Esophagus muscularis mucosa (tissue), 4 donors: ENCODE measurements around the gene GRP. TPM values are rescaled to one million over a fixed set of nuclear protein-coding genes. Genes with fewer than 3 reads are reported as not detected.

Source experiments
- DNase-seq: peaks from one replicate; pipeline ENCODE4 v3.0.0-alpha.2; 2017; ENCODE audit errors: extremely low spot score
- H3K27ac ChIP-seq, 4 donors: fragments of 200-600 bp; sonication (generic); replicated peaks in 1 of 4; 1 replicate in 3 of 4; 2 replicates in 1 of 4; pipeline ENCODE4 v1.5.1; 2016 to 2019; ENCODE audit warnings: mild to moderate bottlenecking in 1 of 4
- H3K27me3 ChIP-seq, 4 donors: fragments of 200-600 bp; sonication (generic); one replicate each; pipeline versions ENCODE4 v1.5.1 to v1.6.0; 2016 to 2019
- H3K36me3 ChIP-seq, 4 donors: fragments of 200-600 bp; sonication (generic); one replicate each; pipeline ENCODE4 v1.5.1; 2016 to 2019
- H3K4me1 ChIP-seq, 4 donors: fragments of 200-600 bp; sonication (generic); one replicate each; pipeline ENCODE4 v1.5.1; 2016 to 2019
- H3K4me3 ChIP-seq, 4 donors: fragments of 200-600 bp; sonication (generic); 1 replicate in 2 of 4; 2 replicates in 2 of 4; pipeline ENCODE4 v1.5.1; 2016 to 2019; ENCODE audit warnings: mild to moderate bottlenecking in 4 of 4, moderate library complexity in 1 of 4
- H3K9me3 ChIP-seq, 4 donors: fragments of 200-600 bp; sonication (generic); 1 replicate in 3 of 4; 2 replicates in 1 of 4; pipeline ENCODE4 v1.5.1; 2016 to 2019
- EP300 ChIP-seq: sonication (generic); formaldehyde crosslinking; IDR thresholded peaks from one replicate; pipeline ENCODE4 v1.6.1; 2017; ENCODE audit warnings: antibody characterized with exemption
- POLR2A ChIP-seq: fragments of 450-650 bp; IDR thresholded peaks from one replicate; pipeline ENCODE4 v1.6.1; 2017; ENCODE audit warnings: antibody characterized with exemption, moderate library complexity, mild to moderate bottlenecking, low read depth
- POLR2AphosphoS5 ChIP-seq, 2 donors: sonication (generic); formaldehyde crosslinking; IDR thresholded peaks; one replicate each; pipeline ENCODE4 v1.6.1; 2017; ENCODE audit warnings: antibody characterized with exemption in 2 of 2
- WGBS: methylation state at CpG from one replicate; pipeline ENCODE4 v1.1.5; 2018; 5-methylcytosine and 5-hydroxymethylcytosine counted together
- intact Hi-C: fragments of 100-400 bp; cut with DNase I; formaldehyde crosslinking; loops from one replicate; pipeline ENCODE4 v1.15.1; 2023
- total RNA-seq, 4 donors: library from RNA; depleted of rRNA; stranded (reverse); fragments of >200 nt; gene quantifications; one replicate each; pipeline versions ENCODE4 v1.1.0 to v1.2.1, GENCODE V29; 2016
- TF ChIP-seq, protein P1 (sequence below), 3 experiments: fragments of 200-600 bp in 2 of 3; fragments of 450-650 bp in 1 of 3; sonication (generic) in 2 of 3; IDR thresholded peaks; one replicate each; pipeline ENCODE4 v1.5.1; 2017 to 2019; ENCODE audit warnings: antibody characterized with exemption in 3 of 3, mild to moderate bottlenecking in 2 of 3, moderate library complexity in 1 of 3

Gene GRP
- total RNA-seq, 4 donors from 2014 or later: 0.98 to 7.9 (median 2.5) TPM

DNA sequence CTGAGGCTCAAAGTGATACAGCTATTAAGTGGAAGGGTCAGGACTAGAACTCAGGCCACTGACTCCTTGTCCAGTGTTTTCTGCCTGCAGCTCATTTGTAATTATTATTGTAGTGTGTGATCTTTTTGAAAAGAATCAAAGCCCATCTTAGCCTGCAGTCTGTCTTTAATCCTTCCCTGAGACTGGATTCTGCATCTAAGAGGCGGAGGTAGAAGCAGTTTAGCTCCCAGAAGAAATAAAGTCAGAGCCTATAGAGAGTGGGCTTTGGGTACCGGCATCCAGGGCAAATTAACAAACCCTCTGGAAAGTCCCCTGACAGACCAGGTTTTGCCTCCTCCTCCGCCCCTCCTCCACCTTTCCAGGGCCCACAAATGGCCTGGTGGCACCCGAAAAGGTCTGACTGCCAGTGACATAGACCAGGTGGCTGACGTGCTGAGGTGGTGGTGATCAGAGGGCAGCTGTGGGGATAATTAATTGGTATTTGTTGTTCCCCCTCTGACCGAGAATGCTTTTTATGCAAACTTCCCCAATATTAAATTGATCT lies 55.5 kb downstream of the GRP start:
- Histone ChIP-seq H3K36me3 (no peaks in the 10 kb centered on the region), H3K9me3 (no peaks in the 10 kb centered on the region), H3K27ac (no peak overlapping the region), H3K4me3 (no peak overlapping the region), H3K27me3 (peaks cover 3 to 95% (median 45%) of the 10 kb centered on the region in 4 donors), H3K4me1 (peaks cover 13 to 29% (median 26%) of the 10 kb centered on the region in 4 donors)
- WGBS: 23% methylated on average over 6 of the region's 6 CpGs
- TF ChIP-seq POLR2A (no peak), POLR2AphosphoS5 (IDR thresholded peaks at IDR 0.05) (no peak), EP300 (no peak)
- TF ChIP-seq, protein P1, sequence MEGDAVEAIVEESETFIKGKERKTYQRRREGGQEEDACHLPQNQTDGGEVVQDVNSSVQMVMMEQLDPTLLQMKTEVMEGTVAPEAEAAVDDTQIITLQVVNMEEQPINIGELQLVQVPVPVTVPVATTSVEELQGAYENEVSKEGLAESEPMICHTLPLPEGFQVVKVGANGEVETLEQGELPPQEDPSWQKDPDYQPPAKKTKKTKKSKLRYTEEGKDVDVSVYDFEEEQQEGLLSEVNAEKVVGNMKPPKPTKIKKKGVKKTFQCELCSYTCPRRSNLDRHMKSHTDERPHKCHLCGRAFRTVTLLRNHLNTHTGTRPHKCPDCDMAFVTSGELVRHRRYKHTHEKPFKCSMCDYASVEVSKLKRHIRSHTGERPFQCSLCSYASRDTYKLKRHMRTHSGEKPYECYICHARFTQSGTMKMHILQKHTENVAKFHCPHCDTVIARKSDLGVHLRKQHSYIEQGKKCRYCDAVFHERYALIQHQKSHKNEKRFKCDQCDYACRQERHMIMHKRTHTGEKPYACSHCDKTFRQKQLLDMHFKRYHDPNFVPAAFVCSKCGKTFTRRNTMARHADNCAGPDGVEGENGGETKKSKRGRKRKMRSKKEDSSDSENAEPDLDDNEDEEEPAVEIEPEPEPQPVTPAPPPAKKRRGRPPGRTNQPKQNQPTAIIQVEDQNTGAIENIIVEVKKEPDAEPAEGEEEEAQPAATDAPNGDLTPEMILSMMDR (IDR thresholded peaks at IDR 0.05): no peak
- DNase-seq: peak; percentile 79
- intact Hi-C loops: no loop called here

DNA sequence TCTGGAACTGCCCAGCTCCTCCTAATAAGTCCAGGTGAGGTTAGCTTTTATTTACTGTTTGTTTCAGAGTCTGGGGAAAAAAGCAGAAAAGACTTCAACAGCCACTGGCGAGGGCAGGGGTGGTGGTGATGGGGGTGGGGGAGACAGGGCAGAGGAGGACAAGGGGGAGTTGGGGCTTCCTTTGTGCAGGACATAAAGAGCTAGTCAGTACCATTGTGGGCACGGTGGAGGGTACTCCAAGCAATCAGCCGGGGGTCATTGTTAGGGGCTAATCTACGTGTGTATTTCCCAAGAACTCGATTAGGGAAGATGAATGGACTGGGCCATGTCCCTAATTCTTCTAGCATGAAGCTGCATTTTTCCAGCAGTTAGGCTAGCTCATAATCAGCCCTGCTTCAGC lies 56.1 kb downstream of the GRP start:
- TF ChIP-seq, protein P1 (IDR thresholded peaks at IDR 0.05): no peak
- TF ChIP-seq POLR2AphosphoS5 (IDR thresholded peaks at IDR 0.05): no peak
- TF ChIP-seq POLR2A: no peak
- no peak for TF ChIP-seq EP300
- no peaks in the 10 kb centered on the region for H3K36me3 ChIP-seq
- no peak overlapping the region for H3K27ac ChIP-seq
- WGBS: 20% methylated on average over 5 of the region's 5 CpGs
- peaks cover 3 to 95% (median 39%) of the 10 kb centered on the region in 4 donors for H3K27me3 ChIP-seq
- H3K9me3 ChIP-seq: no peaks in the 10 kb centered on the region
- intact Hi-C loops: no loop called here
- peak; percentile 55 for DNase-seq
- H3K4me3 ChIP-seq: no peak overlapping the region
- H3K4me1 ChIP-seq: peaks cover 13 to 29% (median 26%) of the 10 kb centered on the region in 4 donors

GRCh38 chr18:59278793-59279192 lies 58.8 kb downstream of the GRP start:
- H3K27me3 ChIP-seq: peaks cover 0 to 92% (median 15%) of the 10 kb centered on the region in 4 donors
- H3K36me3 ChIP-seq: no peaks in the 10 kb centered on the region
- no peak overlapping the region for H3K4me3 ChIP-seq
- H3K27ac ChIP-seq: no peak overlapping the region
- H3K9me3 ChIP-seq: no peaks in the 10 kb centered on the region
- TF ChIP-seq POLR2AphosphoS5 (IDR thresholded peaks at IDR 0.05) (no peak), POLR2A (no peak)
- TF ChIP-seq, protein P1 (IDR thresholded peaks at IDR 0.05): no peak
- peak; percentile 53 for DNase-seq
- intact Hi-C loops: no loop called here
- H3K4me1 ChIP-seq: peaks cover 5 to 6% (median 5%) of the 10 kb centered on the region in 4 donors
- 60% methylated on average over 5 of the region's 5 CpGs for WGBS

- Histone ChIP-seq H3K4me1 (peaks cover under 1 to 2% (median 1%) of the 10 kb centered on the region in 4 donors), H3K9me3 (no peaks in the 10 kb centered on the region), H3K36me3 (no peaks in the 10 kb centered on the region), H3K4me3 (no peak overlapping the region), H3K27me3 (peaks cover 0 to 92% (median 13%) of the 10 kb centered on the region in 4 donors), H3K27ac (no peak overlapping the region)
- intact Hi-C loops: no loop called here
- TF ChIP-seq, protein P1 (IDR thresholded peaks at IDR 0.05): no peak
- no peak for TF ChIP-seq POLR2A
- no peak for TF ChIP-seq POLR2AphosphoS5 (IDR thresholded peaks at IDR 0.05)
- TF ChIP-seq EP300: no peak
- no peak for DNase-seq
- WGBS: 42% methylated on average over 3 of the region's 3 CpGs
Measured at GRCh38 chr18:59279193-59279592, 59.2 kb downstream of the GRP start.

GRCh38 chr18:59279722-59280121 lies 59.8 kb downstream of the GRP start:
- no peak overlapping the region for H3K4me3 ChIP-seq
- WGBS: 79% methylated on average over 1 of the region's 1 CpG
- H3K36me3 ChIP-seq: no peaks in the 10 kb centered on the region
- no peaks in the 10 kb centered on the region for H3K9me3 ChIP-seq
- DNase-seq: peak; percentile 80
- no peaks in the 10 kb centered on the region for H3K4me1 ChIP-seq
- intact Hi-C loops: no loop called here
- peaks cover 0 to 91% (median 11%) of the 10 kb centered on the region in 4 donors for H3K27me3 ChIP-seq
- H3K27ac ChIP-seq: no peak overlapping the region
- TF ChIP-seq POLR2A (no peak), EP300 (no peak), POLR2AphosphoS5 (IDR thresholded peaks at IDR 0.05) (no peak)
- TF ChIP-seq, protein P1 (IDR thresholded peaks at IDR 0.05): no peak
